ENCODE measurements around the gene ZFR2.

- TF ChIP-seq POLR2AphosphoS5 (IDR thresholded peaks at IDR 0.05; ENCODE audit: low read depth, low read length) = no peak
- TF ChIP-seq, protein P1, sequence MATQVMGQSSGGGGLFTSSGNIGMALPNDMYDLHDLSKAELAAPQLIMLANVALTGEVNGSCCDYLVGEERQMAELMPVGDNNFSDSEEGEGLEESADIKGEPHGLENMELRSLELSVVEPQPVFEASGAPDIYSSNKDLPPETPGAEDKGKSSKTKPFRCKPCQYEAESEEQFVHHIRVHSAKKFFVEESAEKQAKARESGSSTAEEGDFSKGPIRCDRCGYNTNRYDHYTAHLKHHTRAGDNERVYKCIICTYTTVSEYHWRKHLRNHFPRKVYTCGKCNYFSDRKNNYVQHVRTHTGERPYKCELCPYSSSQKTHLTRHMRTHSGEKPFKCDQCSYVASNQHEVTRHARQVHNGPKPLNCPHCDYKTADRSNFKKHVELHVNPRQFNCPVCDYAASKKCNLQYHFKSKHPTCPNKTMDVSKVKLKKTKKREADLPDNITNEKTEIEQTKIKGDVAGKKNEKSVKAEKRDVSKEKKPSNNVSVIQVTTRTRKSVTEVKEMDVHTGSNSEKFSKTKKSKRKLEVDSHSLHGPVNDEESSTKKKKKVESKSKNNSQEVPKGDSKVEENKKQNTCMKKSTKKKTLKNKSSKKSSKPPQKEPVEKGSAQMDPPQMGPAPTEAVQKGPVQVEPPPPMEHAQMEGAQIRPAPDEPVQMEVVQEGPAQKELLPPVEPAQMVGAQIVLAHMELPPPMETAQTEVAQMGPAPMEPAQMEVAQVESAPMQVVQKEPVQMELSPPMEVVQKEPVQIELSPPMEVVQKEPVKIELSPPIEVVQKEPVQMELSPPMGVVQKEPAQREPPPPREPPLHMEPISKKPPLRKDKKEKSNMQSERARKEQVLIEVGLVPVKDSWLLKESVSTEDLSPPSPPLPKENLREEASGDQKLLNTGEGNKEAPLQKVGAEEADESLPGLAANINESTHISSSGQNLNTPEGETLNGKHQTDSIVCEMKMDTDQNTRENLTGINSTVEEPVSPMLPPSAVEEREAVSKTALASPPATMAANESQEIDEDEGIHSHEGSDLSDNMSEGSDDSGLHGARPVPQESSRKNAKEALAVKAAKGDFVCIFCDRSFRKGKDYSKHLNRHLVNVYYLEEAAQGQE (IDR thresholded peaks at IDR 0.05; ENCODE audit: insufficient read depth in 1 of 2, low read depth in 2 of 2, low read length in 2 of 2) = no peak
- no peak for TF ChIP-seq TAF1 (IDR thresholded peaks at IDR 0.05; ENCODE audit: borderline replicate concordance, insufficient read depth, low read length)
- no peak for TF ChIP-seq SIN3A (IDR thresholded peaks at IDR 0.05; ENCODE audit: borderline replicate concordance, insufficient read depth, low read length)
- TF ChIP-seq FOXP2 (optimal IDR thresholded peaks at IDR 0.05; ENCODE audit: borderline replicate concordance, extremely low read depth, extremely low read length, insufficient read depth) = no peak
Observed at GRCh38 chr19:3914199-3914598, 45.4 kb upstream of the ZFR2 start.
